Testis (tissue), 2 donors: Measurements from ENCODE around the gene VPS54.

Source experiments
- CTCF ChIP-seq, 3 experiments: fragments of 450-650 bp in 2 of 3; fragments of 200-600 bp in 1 of 3; sonication (generic) in 1 of 3; IDR thresholded peaks; one replicate each; pipeline ENCODE4 v1.5.1; 2016 to 2019; ENCODE audit warnings: antibody characterized with exemption in 3 of 3, mild to moderate bottlenecking in 2 of 3, moderate library complexity in 1 of 3
- POLR2A ChIP-seq: fragments of 450-650 bp; IDR thresholded peaks from one replicate; pipeline ENCODE4 v1.6.1; 2017; ENCODE audit warnings: antibody characterized with exemption, mild to moderate bottlenecking, moderate library complexity

GRCh38 chr2:64065516-64065915 is 46.3 kb upstream of the VPS54 start:
- TF ChIP-seq POLR2A (no peak), CTCF (IDR thresholded peaks at IDR 0.05) (no peak)
